Thyroid gland (tissue), 4 donors: ENCODE results near the gene NPC1. TPM values are rescaled to one million over a fixed set of nuclear protein-coding genes. Genes with fewer than 3 reads are reported as not detected.

ENCODE experiments used
- DNase-seq, 2 donors: peaks; one replicate each; pipeline ENCODE4 v3.0.0-alpha.2; 2019
- H3K27ac ChIP-seq, 3 donors: fragments of 200-600 bp; sonication (generic); 1 replicate in 2 of 3; 2 replicates in 1 of 3; pipeline ENCODE4 v1.5.1; 2016 to 2019; ENCODE audit warnings: mild to moderate bottlenecking in 1 of 3, moderate library complexity in 1 of 3
- H3K27me3 ChIP-seq: fragments of 200-600 bp; sonication (generic); one replicate; pipeline ENCODE4 v1.5.1; 2019
- H3K36me3 ChIP-seq, 2 donors: fragments of 200-600 bp; sonication (generic); one replicate each; pipeline ENCODE4 v1.5.1; 2016 to 2019
- H3K4me1 ChIP-seq, 2 donors: fragments of 200-600 bp; sonication (generic); one replicate each; pipeline ENCODE4 v1.5.1; 2017 to 2019
- H3K4me3 ChIP-seq, 3 donors: fragments of 200-600 bp; sonication (generic); replicated peaks in 1 of 3; 1 replicate in 2 of 3; 2 replicates in 1 of 3; pipeline ENCODE4 v1.5.1; 2016; ENCODE audit warnings: mild to moderate bottlenecking in 1 of 3
- H3K9me3 ChIP-seq: fragments of 200-600 bp; sonication (generic); one replicate; pipeline ENCODE4 v1.5.1; 2017
- POLR2A ChIP-seq, 2 donors: fragments of 450-650 bp; IDR thresholded peaks; one replicate each; pipeline ENCODE4 v1.6.1; 2017; ENCODE audit warnings: antibody characterized with exemption in 2 of 2, mild to moderate bottlenecking in 2 of 2, moderate library complexity in 1 of 2
- WGBS, 2 donors: methylation state at CpG; one replicate each; pipeline ENCODE4 v1.1.5; 2017; 5-methylcytosine and 5-hydroxymethylcytosine counted together
- intact Hi-C: fragments of 100-400 bp; cut with DNase I; formaldehyde crosslinking; loops from one replicate; pipeline ENCODE4 v1.15.1; 2023
- total RNA-seq, 4 donors: library from RNA; depleted of rRNA; stranded (reverse); fragments of >200 nt; gene quantifications; one replicate each; pipeline ENCODE4 v1.2.3, GENCODE V29; 2016
- TF ChIP-seq, protein P1 (sequence below), 6 experiments: fragments of 200-600 bp in 3 of 6; fragments of 450-650 bp in 3 of 6; sonication (generic) in 3 of 6; IDR thresholded peaks; one replicate each; pipeline ENCODE4 v1.5.1; 2016 to 2019; ENCODE audit warnings: antibody characterized with exemption in 6 of 6, mild to moderate bottlenecking in 2 of 6, inconsistent platforms in 1 of 6, moderate library complexity in 1 of 6

NPC1 gene
- total RNA-seq, 4 donors from 2014 or later: 32.8 to 68.6 (median 42.0) TPM

GRCh38 chr18:23612434-23613090 is 26.3 kb upstream of the NPC1 start:
- no peaks in the 10 kb centered on the region for H3K9me3 ChIP-seq
- H3K27ac ChIP-seq: no peak overlapping the region
- no peaks in the 10 kb centered on the region for H3K36me3 ChIP-seq
- 27 to 46% methylated on average over 8 of the region's 8 CpGs for WGBS, 2 donors
- intact Hi-C loops: no loop called here
- H3K4me3 ChIP-seq: no peak overlapping the region
- TF ChIP-seq POLR2A (IDR thresholded peaks at IDR 0.05): no peak
- TF ChIP-seq, protein P1, sequence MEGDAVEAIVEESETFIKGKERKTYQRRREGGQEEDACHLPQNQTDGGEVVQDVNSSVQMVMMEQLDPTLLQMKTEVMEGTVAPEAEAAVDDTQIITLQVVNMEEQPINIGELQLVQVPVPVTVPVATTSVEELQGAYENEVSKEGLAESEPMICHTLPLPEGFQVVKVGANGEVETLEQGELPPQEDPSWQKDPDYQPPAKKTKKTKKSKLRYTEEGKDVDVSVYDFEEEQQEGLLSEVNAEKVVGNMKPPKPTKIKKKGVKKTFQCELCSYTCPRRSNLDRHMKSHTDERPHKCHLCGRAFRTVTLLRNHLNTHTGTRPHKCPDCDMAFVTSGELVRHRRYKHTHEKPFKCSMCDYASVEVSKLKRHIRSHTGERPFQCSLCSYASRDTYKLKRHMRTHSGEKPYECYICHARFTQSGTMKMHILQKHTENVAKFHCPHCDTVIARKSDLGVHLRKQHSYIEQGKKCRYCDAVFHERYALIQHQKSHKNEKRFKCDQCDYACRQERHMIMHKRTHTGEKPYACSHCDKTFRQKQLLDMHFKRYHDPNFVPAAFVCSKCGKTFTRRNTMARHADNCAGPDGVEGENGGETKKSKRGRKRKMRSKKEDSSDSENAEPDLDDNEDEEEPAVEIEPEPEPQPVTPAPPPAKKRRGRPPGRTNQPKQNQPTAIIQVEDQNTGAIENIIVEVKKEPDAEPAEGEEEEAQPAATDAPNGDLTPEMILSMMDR (IDR thresholded peaks at IDR 0.05): no peak
- peak; percentile 50 to 55 for DNase-seq
- H3K27me3 ChIP-seq: no peaks in the 10 kb centered on the region
- peaks cover 0 to 10% of the 10 kb centered on the region in 2 donors for H3K4me1 ChIP-seq

DNA sequence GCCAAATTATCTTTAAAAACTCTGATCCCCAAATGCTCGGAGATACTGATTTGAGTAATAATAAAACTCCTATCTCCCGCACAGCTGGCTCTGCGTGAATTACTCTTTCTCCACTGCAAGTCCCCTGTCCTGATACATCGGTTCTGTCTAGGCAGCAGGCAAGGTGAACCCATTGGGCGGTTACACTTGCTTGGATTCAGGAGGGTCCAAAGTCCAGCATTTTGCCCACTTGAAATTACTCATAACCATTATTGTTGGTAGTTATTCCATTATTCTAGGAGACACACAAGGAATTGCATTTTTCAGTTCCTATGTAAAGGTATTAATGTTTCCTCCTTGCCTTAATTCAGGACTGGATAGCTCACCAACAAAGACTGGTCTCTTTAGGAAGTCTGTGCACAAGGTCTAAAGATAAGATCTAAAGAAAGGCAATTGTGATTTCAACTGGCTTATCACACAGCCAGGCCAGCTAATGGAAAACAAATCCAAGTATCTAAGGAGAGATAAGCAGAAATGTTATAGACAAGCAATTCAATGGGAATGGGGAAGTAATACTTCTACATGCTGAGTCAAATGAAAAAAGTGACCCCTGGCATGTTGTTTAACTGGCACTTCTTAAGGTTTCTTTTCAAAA is 23.2 kb upstream of the NPC1 start:
- WGBS, 2 donors: 92 to 97% methylated on average over 5 of the region's 5 CpGs
- Histone ChIP-seq H3K36me3 (no peaks in the 10 kb centered on the region), H3K4me1 (peaks cover 0 to 10% of the 10 kb centered on the region in 2 donors), H3K27ac (no peak overlapping the region), H3K9me3 (no peaks in the 10 kb centered on the region), H3K4me3 (no peak overlapping the region), H3K27me3 (no peaks in the 10 kb centered on the region)
- TF ChIP-seq, protein P1 (IDR thresholded peaks at IDR 0.05): no peak
- no peak for TF ChIP-seq POLR2A (IDR thresholded peaks at IDR 0.05)
- no peak for DNase-seq
- intact Hi-C loops: no loop called here

GRCh38 chr18:23608211-23608610 is 21.9 kb upstream of the NPC1 start:
- TF ChIP-seq POLR2A (IDR thresholded peaks at IDR 0.05): no peak
- TF ChIP-seq, protein P1 (IDR thresholded peaks at IDR 0.05): no peak
- Histone ChIP-seq H3K4me1 (peaks cover 0 to 10% of the 10 kb centered on the region in 2 donors), H3K27me3 (no peaks in the 10 kb centered on the region), H3K27ac (no peak overlapping the region), H3K9me3 (no peaks in the 10 kb centered on the region), H3K36me3 (no peaks in the 10 kb centered on the region), H3K4me3 (no peak overlapping the region)
- intact Hi-C loops: no loop called here
- WGBS, 2 donors: 85 to 100% methylated on average over 2 of the region's 2 CpGs
- DNase-seq: no peak

GRCh38 chr18:23605941-23606340 is 19.6 kb upstream of the NPC1 start:
- Histone ChIP-seq H3K27ac (no peak overlapping the region), H3K9me3 (no peaks in the 10 kb centered on the region), H3K4me3 (no peak overlapping the region), H3K36me3 (no peaks in the 10 kb centered on the region), H3K27me3 (no peaks in the 10 kb centered on the region), H3K4me1 (no peaks in the 10 kb centered on the region)
- intact Hi-C loops: no loop called here
- DNase-seq: no peak
- TF ChIP-seq, protein P1 (IDR thresholded peaks at IDR 0.05): no peak
- no peak for TF ChIP-seq POLR2A (IDR thresholded peaks at IDR 0.05)

- H3K4me3 ChIP-seq: no peak overlapping the region
- no peaks in the 10 kb centered on the region for H3K27me3 ChIP-seq
- no peaks in the 10 kb centered on the region for H3K9me3 ChIP-seq
- intact Hi-C loops: no loop called here
- H3K36me3 ChIP-seq: no peaks in the 10 kb centered on the region
- TF ChIP-seq, protein P1 (IDR thresholded peaks at IDR 0.05): no peak
- TF ChIP-seq POLR2A (IDR thresholded peaks at IDR 0.05): no peak
- no peaks in the 10 kb centered on the region for H3K4me1 ChIP-seq
- no peak overlapping the region for H3K27ac ChIP-seq
- DNase-seq: no peak
- WGBS, 2 donors: 69 to 71% methylated on average over 1 of the region's 1 CpG
Measured at GRCh38 chr18:23599809-23600208, 13.5 kb upstream of the NPC1 start.
